Mesenchymal stem cell (in vitro differentiated cells and primary cell): Measurements from ENCODE around the gene PPP1R7.
"Not testable (repeated sequence)": the region's sequence is repeated elsewhere in the genome, so short reads cannot be mapped to it uniquely, and the experiment has no call there.

Source experiments
- DNase-seq: peaks from one replicate; pipeline ENCODE4 v3.0.0-alpha.2; 2013
- H2AFZ ChIP-seq: one replicate; pipeline ENCODE4 v1.6.1; 2013; ENCODE audit warnings: low read depth, mild to moderate bottlenecking, control low read depth, inconsistent platforms, low read length, moderate library complexity
- H2AK5ac ChIP-seq: 2 replicates; pipeline ENCODE4 v1.6.1; 2013; ENCODE audit warnings: low read length, moderate library complexity, mild to moderate bottlenecking, inconsistent platforms; ENCODE audit not compliant: severe bottlenecking
- H2BK120ac ChIP-seq: one replicate; pipeline ENCODE4 v1.6.1; 2013; ENCODE audit warnings: low read depth, mild to moderate bottlenecking, inconsistent platforms, low read length, moderate library complexity
- H2BK12ac ChIP-seq, 2 experiments: one replicate each; pipeline ENCODE4 v1.6.1; 2013; ENCODE audit warnings: inconsistent platforms in 2 of 2, low read length in 2 of 2, mild to moderate bottlenecking in 2 of 2, moderate library complexity in 2 of 2, control low read depth in 1 of 2
- H2BK15ac ChIP-seq: one replicate; pipeline ENCODE4 v1.6.1; 2013; ENCODE audit warnings: mild to moderate bottlenecking, low read depth, inconsistent platforms; ENCODE audit not compliant: poor library complexity, severe bottlenecking
- H2BK5ac ChIP-seq: 2 replicates; pipeline ENCODE4 v1.6.1; 2013; ENCODE audit warnings: low read depth, mild to moderate bottlenecking, low read length, control low read depth, inconsistent platforms; ENCODE audit not compliant: poor library complexity, severe bottlenecking
- H3K14ac ChIP-seq, 2 experiments: one replicate each; pipeline ENCODE4 v1.6.1; 2013; ENCODE audit warnings: inconsistent platforms in 2 of 2, low read length in 2 of 2, control low read depth in 1 of 2, mild to moderate bottlenecking in 1 of 2, moderate library complexity in 1 of 2
- H3K18ac ChIP-seq, 2 experiments: one replicate each; pipeline ENCODE4 v1.6.1; 2013; ENCODE audit warnings: inconsistent platforms in 2 of 2, low read length in 2 of 2, control low read depth in 1 of 2, low read depth in 1 of 2, mild to moderate bottlenecking in 1 of 2
- H3K23ac ChIP-seq, 2 experiments: one replicate each; pipeline ENCODE4 v1.6.1; 2013; ENCODE audit warnings: inconsistent platforms in 2 of 2, low read length in 2 of 2, mild to moderate bottlenecking in 2 of 2, moderate library complexity in 2 of 2, control low read depth in 1 of 2
- H3K27ac ChIP-seq: 2 replicates; pipeline ENCODE4 v1.5.1; 2013; ENCODE audit warnings: mild to moderate bottlenecking, moderate library complexity, low read length, control low read depth, inconsistent platforms; ENCODE audit not compliant: poor library complexity, severe bottlenecking
- H3K27me3 ChIP-seq, 2 experiments: 2 replicates each; pipeline versions ENCODE4 v1.6.1 to v1.7.0; 2013; ENCODE audit warnings: low read length in 2 of 2, mild to moderate bottlenecking in 2 of 2, moderate library complexity in 2 of 2, control low read depth in 1 of 2, inconsistent platforms in 1 of 2; ENCODE audit not compliant: control insufficient read depth in 1 of 2, insufficient read depth in 1 of 2
- H3K36me3 ChIP-seq, 2 experiments: 2 replicates each; pipeline versions ENCODE4 v1.6.1 to v1.7.0; 2013; ENCODE audit warnings: low read length in 2 of 2, control low read depth in 1 of 2, inconsistent platforms in 1 of 2, low read depth in 1 of 2, mild to moderate bottlenecking in 1 of 2; ENCODE audit not compliant: insufficient read depth in 2 of 2, control insufficient read depth in 1 of 2
- H3K4ac ChIP-seq, 2 experiments: one replicate each; pipeline ENCODE4 v1.6.1; 2013; ENCODE audit warnings: inconsistent platforms in 2 of 2, low read length in 2 of 2, mild to moderate bottlenecking in 2 of 2, moderate library complexity in 2 of 2, control low read depth in 1 of 2, low read depth in 1 of 2
- H3K4me1 ChIP-seq: 2 replicates; pipeline ENCODE4 v1.6.1; 2013; ENCODE audit warnings: low read depth, low read length, control low read depth; ENCODE audit not compliant: control insufficient read depth, insufficient read depth
- H3K4me2 ChIP-seq: 2 replicates; pipeline ENCODE4 v1.6.1; 2013; ENCODE audit warnings: low read length, mild to moderate bottlenecking, inconsistent platforms; ENCODE audit not compliant: poor library complexity, severe bottlenecking
- H3K4me3 ChIP-seq, 2 experiments: 2 replicates each; pipeline versions ENCODE4 v1.5.1 to v1.7.0; 2013; ENCODE audit warnings: low read length in 2 of 2, mild to moderate bottlenecking in 2 of 2, control low read depth in 1 of 2, low read depth in 1 of 2; ENCODE audit not compliant: insufficient read depth in 1 of 2
- H3K79me1 ChIP-seq: replicated peaks from 2 replicates; pipeline ENCODE4 v1.6.1; 2013; ENCODE audit warnings: mild to moderate bottlenecking, control low read depth, low read length, inconsistent platforms; ENCODE audit not compliant: poor library complexity, severe bottlenecking
- H3K9ac ChIP-seq: 2 replicates; pipeline ENCODE4 v1.7.0; 2013; ENCODE audit warnings: mild to moderate bottlenecking, low read length, moderate library complexity
- H3K9me3 ChIP-seq: 2 replicates; pipeline ENCODE4 v1.7.0; 2013; ENCODE audit warnings: mild to moderate bottlenecking, low read length; ENCODE audit not compliant: control insufficient read depth
- H4K8ac ChIP-seq: one replicate; pipeline ENCODE4 v1.6.1; 2013; ENCODE audit warnings: inconsistent platforms, mild to moderate bottlenecking, low read length, moderate library complexity
- H4K91ac ChIP-seq: one replicate; pipeline ENCODE4 v1.6.1; 2013; ENCODE audit warnings: mild to moderate bottlenecking, low read length, inconsistent platforms
- WGBS: methylation state at CpG from one replicate; pipeline ENCODE4 v1.1.7; 2013; ENCODE audit warnings: mixed read lengths; 5-methylcytosine and 5-hydroxymethylcytosine counted together

The PPP1R7 gene

DNA sequence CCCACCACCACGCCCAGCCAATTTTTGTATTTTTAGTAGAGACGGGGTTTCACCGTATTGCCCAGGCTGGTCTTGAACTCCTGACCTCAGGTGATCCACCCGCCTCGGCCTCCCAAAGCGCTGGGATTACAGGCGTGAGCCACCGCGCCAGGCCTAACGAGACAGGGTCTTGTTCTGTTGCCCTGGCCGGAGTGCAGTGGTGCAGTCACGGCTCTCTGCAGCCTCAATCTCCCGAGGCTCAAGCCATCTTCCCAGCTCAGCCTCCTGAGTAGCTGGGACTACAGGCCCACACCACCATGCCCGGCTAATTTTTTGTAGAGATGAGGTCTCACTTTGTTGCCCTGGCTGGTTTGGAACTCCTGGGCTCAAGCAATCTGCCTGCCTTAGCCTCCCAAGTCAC, 47.0 kb downstream of the PPP1R7 start:
- H2AK5ac ChIP-seq, H3K23ac ChIP-seq, H2BK12ac ChIP-seq, H3K4ac ChIP-seq, H3K9me3 ChIP-seq, H3K4me3 ChIP-seq, DNase-seq, H2BK15ac ChIP-seq, H3K4me1 ChIP-seq, H3K27ac ChIP-seq, H2AFZ ChIP-seq, H3K36me3 ChIP-seq, H2BK5ac ChIP-seq, H2BK120ac ChIP-seq, H4K91ac ChIP-seq, H3K79me1 ChIP-seq, H3K18ac ChIP-seq, H3K14ac ChIP-seq, H3K9ac ChIP-seq, H4K8ac ChIP-seq, H3K4me2 ChIP-seq: not testable (repeated sequence)
- peaks cover 0 to 41% of the 10 kb centered on the region in 2 experiments for H3K27me3 ChIP-seq
- WGBS, result 95% methylated on average over 14 of the region's 14 CpGs

- no peak for DNase-seq
- Histone ChIP-seq H3K79me1 (no peaks in the 10 kb centered on the region), H2AFZ (no peak overlapping the region), H3K9ac (no peak overlapping the region), H3K4me1 (peaks cover 4% of the 10 kb centered on the region), H2BK120ac (no peak overlapping the region), H2BK15ac (no peak overlapping the region), H3K14ac (no peak overlapping the region), H4K91ac (no peak overlapping the region), H3K27ac (no peak overlapping the region), H3K18ac (no peak overlapping the region), H3K9me3 (no peaks in the 10 kb centered on the region), H3K27me3 (peaks cover 0 to 41% of the 10 kb centered on the region in 2 experiments), H2BK12ac (no peak overlapping the region), H3K4me2 (no peak overlapping the region), H3K4me3 (no peak overlapping the region), H4K8ac (no peak overlapping the region), H3K23ac (no peak overlapping the region), H2AK5ac (no peak overlapping the region), H2BK5ac (no peak overlapping the region), H3K4ac (no peak overlapping the region), H3K36me3 (no peaks in the 10 kb centered on the region)
- 89% methylated on average over 5 of the region's 6 CpGs for WGBS
Measured at GRCh38 chr2:241197947-241198346, 47.7 kb downstream of the PPP1R7 start.

DNA sequence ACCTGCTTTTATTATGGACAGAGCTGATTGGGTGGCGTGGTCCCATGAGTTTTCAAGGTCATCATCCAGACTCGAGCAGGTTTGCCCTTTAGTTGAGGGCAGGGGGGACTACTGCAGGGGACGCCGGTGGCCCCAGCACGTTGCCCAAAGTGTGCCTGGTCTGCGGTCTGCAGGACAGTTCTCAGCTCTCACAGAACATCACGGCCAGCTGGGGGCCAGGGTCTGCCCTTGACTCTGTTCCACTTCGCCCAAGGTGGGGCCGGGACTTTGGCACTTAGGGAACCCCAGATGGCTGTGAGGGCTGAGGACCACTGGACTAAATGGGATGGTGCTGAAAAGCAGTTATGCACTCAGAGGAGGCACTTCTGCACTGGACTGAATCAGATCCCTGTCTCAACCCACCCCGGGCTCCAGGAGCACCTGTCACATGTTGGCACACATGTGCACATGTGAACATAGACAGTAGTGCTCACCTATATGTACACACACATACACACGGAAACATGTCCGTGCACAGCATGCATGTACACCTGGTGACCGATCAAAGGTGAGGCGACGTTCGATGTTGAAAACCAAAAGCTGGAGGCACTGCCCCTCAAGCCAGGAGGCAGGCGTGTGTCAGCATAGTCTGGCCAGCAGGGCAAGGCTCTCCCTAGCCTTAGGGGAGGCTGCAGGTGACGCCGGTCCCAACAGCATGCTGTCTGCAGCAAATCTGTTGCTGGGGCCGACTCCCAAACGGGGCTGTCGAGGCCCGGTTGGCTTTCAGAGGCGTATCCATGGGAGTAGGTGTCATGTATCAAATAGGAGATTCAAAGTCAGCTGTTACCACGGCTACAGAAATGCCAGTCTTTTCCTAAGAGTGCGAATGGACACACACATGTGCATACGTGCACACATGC, 48.4 kb downstream of the PPP1R7 start:
- Histone ChIP-seq H3K9ac (no peak overlapping the region), H3K4me3 (no peak overlapping the region), H3K14ac (no peak overlapping the region), H2BK15ac (no peak overlapping the region), H2BK120ac (no peak overlapping the region), H3K27me3 (peaks cover 0 to 41% of the 10 kb centered on the region in 2 experiments), H3K4ac (no peak overlapping the region), H3K18ac (no peak overlapping the region), H2BK12ac (no peak overlapping the region), H4K91ac (no peak overlapping the region), H2BK5ac (no peak overlapping the region), H3K9me3 (no peaks in the 10 kb centered on the region), H3K4me1 (peaks cover 4% of the 10 kb centered on the region), H3K27ac (no peak overlapping the region), H2AFZ (no peak overlapping the region), H2AK5ac (no peak overlapping the region), H3K79me1 (no peaks in the 10 kb centered on the region), H3K23ac (no peak overlapping the region), H3K4me2 (no peak overlapping the region), H4K8ac (no peak overlapping the region), H3K36me3 (no peaks in the 10 kb centered on the region)
- no peak for DNase-seq
- 82% methylated on average over 27 of the region's 27 CpGs for WGBS

GRCh38 chr2:241199286-241199685, 49.0 kb downstream of the PPP1R7 start:
- 86% methylated on average over 16 of the region's 16 CpGs for WGBS
- H3K79me1 ChIP-seq, result no peaks in the 10 kb centered on the region
- H3K36me3 ChIP-seq, result no peaks in the 10 kb centered on the region
- no peak overlapping the region for H2BK12ac ChIP-seq
- no peak overlapping the region for H3K18ac ChIP-seq
- no peak overlapping the region for H3K4me2 ChIP-seq
- H3K9me3 ChIP-seq, result no peaks in the 10 kb centered on the region
- H3K9ac ChIP-seq, result no peak overlapping the region
- no peak overlapping the region for H4K91ac ChIP-seq
- no peak overlapping the region for H2AK5ac ChIP-seq
- H2AFZ ChIP-seq, result no peak overlapping the region
- no peak overlapping the region for H2BK120ac ChIP-seq
- H3K4me1 ChIP-seq, result peaks cover 4% of the 10 kb centered on the region
- no peak overlapping the region for H3K23ac ChIP-seq
- no peak overlapping the region for H2BK15ac ChIP-seq
- H3K27ac ChIP-seq, result no peak overlapping the region
- H3K27me3 ChIP-seq, result peaks cover 0 to 41% of the 10 kb centered on the region in 2 experiments
- no peak overlapping the region for H4K8ac ChIP-seq
- no peak overlapping the region for H3K4ac ChIP-seq
- no peak overlapping the region for H2BK5ac ChIP-seq
- H3K14ac ChIP-seq, result no peak overlapping the region
- no peak for DNase-seq
- H3K4me3 ChIP-seq, result no peak overlapping the region
